HG03159 (cell line): ENCODE measurements around the gene CHP2.

Experiments
- ATAC-seq: cut with Tn5 transposase; IDR thresholded peaks from one replicate; pipeline ENCODE4 v1.9.1; 2021; ENCODE audit warnings: mild to moderate bottlenecking, moderate library complexity; ENCODE audit not compliant: unreplicated experiment

CHP2 gene

DNA sequence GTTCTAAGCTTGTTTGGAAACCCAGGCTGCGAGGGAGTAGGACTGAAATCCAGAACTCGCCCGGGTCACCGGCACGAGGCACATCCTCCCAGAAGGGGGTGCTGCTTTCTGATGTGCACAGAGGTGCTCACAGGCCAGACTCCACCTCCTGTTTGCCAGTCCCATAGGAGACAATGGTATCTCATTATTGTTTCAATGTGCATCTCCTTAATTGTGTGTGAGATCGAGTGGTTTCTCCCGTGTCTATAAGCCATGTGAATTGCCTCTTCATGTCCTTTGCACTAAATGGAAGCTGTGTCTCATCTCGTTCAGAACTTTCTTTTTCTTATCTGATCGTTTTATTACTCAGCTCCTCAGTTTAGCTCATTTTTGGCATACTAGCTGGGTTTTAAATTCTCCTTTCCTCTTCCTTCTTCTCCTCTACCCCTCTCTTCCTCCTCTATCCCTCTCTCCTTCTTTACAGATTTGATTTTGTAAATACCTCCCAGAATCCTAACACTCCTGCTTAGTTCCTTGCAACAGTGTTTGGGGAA lies 48.8 kb downstream of the CHP2 start:
- ATAC-seq: peak; percentile 65

DNA sequence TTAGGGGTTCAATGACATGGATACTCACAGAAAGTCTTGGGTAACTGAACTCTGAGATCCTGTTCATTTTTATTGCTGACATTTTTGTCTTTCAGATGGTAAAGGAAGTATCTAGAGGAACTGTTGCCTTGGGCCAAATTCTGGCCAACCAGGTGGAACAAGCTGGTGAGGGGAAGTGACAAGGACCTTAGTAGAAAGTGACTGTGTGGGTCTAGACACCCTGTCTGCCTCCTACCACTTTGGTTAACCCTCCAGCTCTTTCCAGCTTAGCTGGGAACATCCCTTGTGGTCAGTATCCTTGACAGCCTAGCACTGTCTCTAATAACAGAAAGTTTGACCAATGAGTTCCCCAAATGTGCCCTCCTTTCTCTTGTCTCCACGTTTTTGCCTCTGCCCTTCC lies 52.2 kb downstream of the CHP2 start:
- ATAC-seq: no peak
